ENCODE data around the gene THAP4. TPM values are rescaled to one million over a fixed set of nuclear protein-coding genes. Genes with fewer than 3 reads are reported as not detected.

THAP4 gene
- total and polyA plus RNA-seq, 2 experiments from 2014 or later, result 62.9 to 80.4 TPM

DNA sequence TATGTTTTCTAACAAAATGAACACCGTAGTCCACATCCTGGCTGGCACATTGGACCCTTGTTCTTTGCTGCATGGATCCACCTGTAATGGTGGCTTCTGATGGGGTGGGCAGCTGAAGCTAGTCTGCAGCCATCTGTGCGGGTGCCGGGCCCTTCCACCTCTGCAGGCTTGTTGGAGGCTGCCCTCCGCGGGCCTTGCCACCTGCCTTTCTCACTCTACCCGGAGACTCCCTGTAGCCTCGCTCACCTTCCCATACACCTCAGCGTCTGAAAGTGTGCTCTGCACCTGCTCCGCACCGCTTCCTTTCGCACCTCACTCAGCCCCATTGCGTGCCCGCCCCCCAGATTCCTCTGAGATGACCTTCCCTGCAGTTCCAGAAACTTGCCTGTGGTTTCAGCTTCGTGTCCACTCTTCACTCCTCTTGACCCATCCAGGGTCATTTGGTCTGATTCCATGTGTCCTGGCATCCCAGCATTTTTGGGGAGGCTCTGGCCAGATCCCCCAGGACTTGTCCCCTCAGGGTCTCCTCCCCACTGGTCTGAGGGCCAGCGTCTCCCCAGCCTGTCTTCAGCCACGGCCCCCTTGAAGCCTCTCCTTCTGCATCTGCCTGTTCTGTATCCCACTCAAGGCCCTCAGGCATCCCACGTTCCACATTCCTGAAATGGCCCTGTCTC lies 18.7 kb upstream of the THAP4 start:
- Histone ChIP-seq H3K4me1 (ENCODE audit: insufficient read depth) (peaks cover 3% of the 10 kb centered on the region; the same call in 1 of the 2 replicates), H3K27me3 (ENCODE audit: insufficient read depth) (no peaks in the 10 kb centered on the region), H3K79me2 (replicated peaks; ENCODE audit: insufficient read depth) (peaks cover 21% of the 10 kb centered on the region), H3K27ac (ENCODE audit: low read depth) (no peak overlapping the region), H3K36me3 (ENCODE audit: insufficient read depth) (peaks cover 16% of the 10 kb centered on the region), H3K4me3 (no peak overlapping the region), H3K9me2 (ENCODE audit: insufficient read depth) (no peaks in the 10 kb centered on the region), H4K20me1 (replicated peaks; ENCODE audit: insufficient read depth) (peaks cover 13% of the 10 kb centered on the region), H3K4me2 (no peak overlapping the region), H3F3A (replicated peaks; ENCODE audit: low read depth) (peaks cover 8% of the 10 kb centered on the region), H2AFZ (no peak overlapping the region)
- ATAC-seq (no peak), DNase-seq (ENCODE audit: low spot score) (no peak)
- Mint-ChIP-seq H3K4me1 (peaks cover 5% of the 10 kb centered on the region), H3K27me3 (ENCODE audit: insufficient read depth, low read depth, poor library complexity) (peaks cover 13% of the 10 kb centered on the region), H3K36me3 (ENCODE audit: low read depth) (peaks cover 80% of the 10 kb centered on the region), H3K9me3 (no peaks in the 10 kb centered on the region; the same call in 2 of the 3 replicates), H3K4me3 (no peak overlapping the region), H3K27ac (no peak overlapping the region)
- TF ChIP-seq NANOG (IDR thresholded peaks at IDR 0.05; ENCODE audit: borderline replicate concordance) (no peak), JUNB (IDR thresholded peaks at IDR 0.05; ENCODE audit: unreplicated experiment) (no peak), EZH2phosphoT487 (IDR thresholded peaks at IDR 0.05; ENCODE audit: unreplicated experiment) (no peak), CREB1 (CRISPR knock-in tag; IDR thresholded peaks at IDR 0.05; ENCODE audit: low read depth) (no peak), STAT1 (IDR thresholded peaks at IDR 0.05; ENCODE audit: unreplicated experiment) (no peak), EZH2 (IDR thresholded peaks at IDR 0.05; ENCODE audit: low read depth, unreplicated experiment) (no peak), ZNF462 (CRISPR knock-in tag; IDR thresholded peaks at IDR 0.05) (no peak), POLR2AphosphoS5 (IDR thresholded peaks at IDR 0.05; ENCODE audit: low read depth) (no peak), REST (IDR thresholded peaks at IDR 0.05; ENCODE audit: unreplicated experiment) (no peak)
- TF ChIP-seq, protein P1, sequence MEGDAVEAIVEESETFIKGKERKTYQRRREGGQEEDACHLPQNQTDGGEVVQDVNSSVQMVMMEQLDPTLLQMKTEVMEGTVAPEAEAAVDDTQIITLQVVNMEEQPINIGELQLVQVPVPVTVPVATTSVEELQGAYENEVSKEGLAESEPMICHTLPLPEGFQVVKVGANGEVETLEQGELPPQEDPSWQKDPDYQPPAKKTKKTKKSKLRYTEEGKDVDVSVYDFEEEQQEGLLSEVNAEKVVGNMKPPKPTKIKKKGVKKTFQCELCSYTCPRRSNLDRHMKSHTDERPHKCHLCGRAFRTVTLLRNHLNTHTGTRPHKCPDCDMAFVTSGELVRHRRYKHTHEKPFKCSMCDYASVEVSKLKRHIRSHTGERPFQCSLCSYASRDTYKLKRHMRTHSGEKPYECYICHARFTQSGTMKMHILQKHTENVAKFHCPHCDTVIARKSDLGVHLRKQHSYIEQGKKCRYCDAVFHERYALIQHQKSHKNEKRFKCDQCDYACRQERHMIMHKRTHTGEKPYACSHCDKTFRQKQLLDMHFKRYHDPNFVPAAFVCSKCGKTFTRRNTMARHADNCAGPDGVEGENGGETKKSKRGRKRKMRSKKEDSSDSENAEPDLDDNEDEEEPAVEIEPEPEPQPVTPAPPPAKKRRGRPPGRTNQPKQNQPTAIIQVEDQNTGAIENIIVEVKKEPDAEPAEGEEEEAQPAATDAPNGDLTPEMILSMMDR (conservative IDR thresholded peaks at IDR 0.05; ENCODE audit: low read depth in 2 of 2), result no peak
